ENCODE data around the gene ZBTB3.
A peak's percentile ranks its signal among the peaks of the same experiment; 100 is the strongest.

Gene ZBTB3

DNA sequence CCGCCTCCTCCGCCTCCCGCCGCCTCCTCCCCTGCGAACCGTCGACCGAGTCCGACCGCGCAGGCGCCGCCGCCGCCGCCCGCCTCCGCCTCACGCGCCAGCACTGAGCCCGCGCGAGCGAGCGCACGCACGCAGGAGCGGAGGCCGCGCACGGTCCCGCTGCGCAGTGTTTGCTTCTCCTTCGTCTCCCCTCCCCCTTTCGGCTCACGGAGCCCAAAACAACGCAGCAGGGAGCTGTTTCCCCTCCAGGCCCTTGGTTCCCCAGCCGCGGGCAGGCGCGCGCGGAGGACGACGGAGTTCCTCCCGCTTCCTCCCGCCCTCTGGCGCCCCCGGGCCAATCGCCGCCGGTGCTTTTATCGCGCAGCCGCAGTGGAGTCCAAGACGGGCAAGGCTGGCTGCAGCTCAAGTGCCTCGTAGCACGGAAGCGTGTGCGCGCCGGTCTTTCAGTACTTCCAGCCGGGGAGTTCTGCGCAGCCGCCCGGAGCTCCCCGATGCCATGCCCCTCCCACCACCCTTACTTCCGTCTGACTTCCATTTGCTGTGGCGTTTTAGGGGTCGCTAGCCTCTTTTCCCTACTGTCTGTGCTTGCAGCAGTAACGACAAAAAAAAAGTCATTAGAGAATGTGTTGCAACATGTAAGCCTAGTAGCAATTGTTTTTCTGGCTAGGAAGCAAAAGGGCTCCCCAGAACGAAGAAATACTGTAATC lies 26.6 kb downstream of the ZBTB3 start, which contains the start of gene HNRNPUL2 (continued):
- TF ChIP-seq, protein P1, sequence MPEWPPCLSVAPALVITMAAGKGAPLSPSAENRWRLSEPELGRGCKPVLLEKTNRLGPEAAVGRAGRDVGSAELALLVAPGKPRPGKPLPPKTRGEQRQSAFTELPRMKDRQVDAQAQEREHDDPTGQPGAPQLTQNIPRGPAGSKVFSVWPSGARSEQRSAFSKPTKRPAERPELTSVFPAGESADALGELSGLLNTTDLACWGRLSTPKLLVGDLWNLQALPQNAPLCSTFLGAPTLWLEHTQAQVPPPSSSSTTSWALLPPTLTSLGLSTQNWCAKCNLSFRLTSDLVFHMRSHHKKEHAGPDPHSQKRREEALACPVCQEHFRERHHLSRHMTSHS (tag by site-specific recombination; IDR thresholded peaks at IDR 0.05), result no peak
- no peak for TF ChIP-seq ZNF426 (tag by site-specific recombination; IDR thresholded peaks at IDR 0.05)
- TF ChIP-seq KLF1 (tag by site-specific recombination; IDR thresholded peaks at IDR 0.05), result peak; percentile 20; the same call in 1 of the 2 replicates
- peak; percentile 48 for TF ChIP-seq ZBTB8A (tag by site-specific recombination; IDR thresholded peaks at IDR 0.05)
- TF ChIP-seq ZNF776 (tag by site-specific recombination; IDR thresholded peaks at IDR 0.05; ENCODE audit: borderline replicate concordance), result peak; percentile 99
- TF ChIP-seq, protein P2, sequence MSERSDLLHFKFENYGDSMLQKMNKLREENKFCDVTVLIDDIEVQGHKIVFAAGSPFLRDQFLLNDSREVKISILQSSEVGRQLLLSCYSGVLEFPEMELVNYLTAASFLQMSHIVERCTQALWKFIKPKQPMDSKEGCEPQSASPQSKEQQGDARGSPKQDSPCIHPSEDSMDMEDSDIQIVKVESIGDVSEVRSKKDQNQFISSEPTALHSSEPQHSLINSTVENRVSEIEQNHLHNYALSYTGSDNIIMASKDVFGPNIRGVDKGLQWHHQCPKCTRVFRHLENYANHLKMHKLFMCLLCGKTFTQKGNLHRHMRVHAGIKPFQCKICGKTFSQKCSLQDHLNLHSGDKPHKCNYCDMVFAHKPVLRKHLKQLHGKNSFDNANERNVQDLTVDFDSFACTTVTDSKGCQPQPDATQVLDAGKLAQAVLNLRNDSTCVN (tag by site-specific recombination; optimal IDR thresholded peaks at IDR 0.05), result peak; percentile 90
- TF ChIP-seq ZNF48 (tag by site-specific recombination; IDR thresholded peaks at IDR 0.05), result no peak
- TF ChIP-seq, protein P3, sequence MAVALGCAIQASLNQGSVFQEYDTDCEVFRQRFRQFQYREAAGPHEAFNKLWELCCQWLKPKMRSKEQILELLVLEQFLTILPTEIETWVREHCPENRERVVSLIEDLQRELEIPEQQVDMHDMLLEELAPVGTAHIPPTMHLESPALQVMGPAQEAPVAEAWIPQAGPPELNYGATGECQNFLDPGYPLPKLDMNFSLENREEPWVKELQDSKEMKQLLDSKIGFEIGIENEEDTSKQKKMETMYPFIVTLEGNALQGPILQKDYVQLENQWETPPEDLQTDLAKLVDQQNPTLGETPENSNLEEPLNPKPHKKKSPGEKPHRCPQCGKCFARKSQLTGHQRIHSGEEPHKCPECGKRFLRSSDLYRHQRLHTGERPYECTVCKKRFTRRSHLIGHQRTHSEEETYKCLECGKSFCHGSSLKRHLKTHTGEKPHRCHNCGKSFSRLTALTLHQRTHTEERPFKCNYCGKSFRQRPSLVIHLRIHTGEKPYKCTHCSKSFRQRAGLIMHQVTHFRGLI (tag by site-specific recombination; IDR thresholded peaks at IDR 0.05), result no peak
- TF ChIP-seq OVOL3 (tag by site-specific recombination; IDR thresholded peaks at IDR 0.05), result no peak
- TF ChIP-seq, protein P4, sequence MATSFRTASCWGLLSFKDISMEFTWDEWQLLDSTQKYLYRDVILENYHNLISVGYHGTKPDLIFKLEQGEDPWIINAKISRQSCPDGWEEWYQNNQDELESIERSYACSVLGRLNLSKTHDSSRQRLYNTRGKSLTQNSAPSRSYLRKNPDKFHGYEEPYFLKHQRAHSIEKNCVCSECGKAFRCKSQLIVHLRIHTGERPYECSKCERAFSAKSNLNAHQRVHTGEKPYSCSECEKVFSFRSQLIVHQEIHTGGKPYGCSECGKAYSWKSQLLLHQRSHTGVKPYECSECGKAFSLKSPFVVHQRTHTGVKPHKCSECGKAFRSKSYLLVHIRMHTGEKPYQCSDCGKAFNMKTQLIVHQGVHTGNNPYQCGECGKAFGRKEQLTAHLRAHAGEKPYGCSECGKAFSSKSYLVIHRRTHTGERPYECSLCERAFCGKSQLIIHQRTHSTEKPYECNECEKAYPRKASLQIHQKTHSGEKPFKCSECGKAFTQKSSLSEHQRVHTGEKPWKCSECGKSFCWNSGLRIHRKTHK (tag by site-specific recombination; IDR thresholded peaks at IDR 0.05), result no peak
- peak; percentile 78 for TF ChIP-seq ZNF335 (tag by site-specific recombination; conservative IDR thresholded peaks at IDR 0.05)
- TF ChIP-seq ZNF777 (tag by site-specific recombination; IDR thresholded peaks at IDR 0.05; ENCODE audit: borderline replicate concordance), result no peak
- TF ChIP-seq ZNF433 (tag by site-specific recombination; IDR thresholded peaks at IDR 0.05; ENCODE audit: low read depth), result no peak
- no peak for TF ChIP-seq HOXA7 (CRISPR knock-in tag; IDR thresholded peaks at IDR 0.05; ENCODE audit: borderline replicate concordance)
- peak; percentile 66; the same call in 1 of the 2 replicates for TF ChIP-seq ZNF423 (tag by site-specific recombination; IDR thresholded peaks at IDR 0.05)
- TF ChIP-seq ZNF473 (tag by site-specific recombination; IDR thresholded peaks at IDR 0.05), result no peak
- TF ChIP-seq, protein P5, sequence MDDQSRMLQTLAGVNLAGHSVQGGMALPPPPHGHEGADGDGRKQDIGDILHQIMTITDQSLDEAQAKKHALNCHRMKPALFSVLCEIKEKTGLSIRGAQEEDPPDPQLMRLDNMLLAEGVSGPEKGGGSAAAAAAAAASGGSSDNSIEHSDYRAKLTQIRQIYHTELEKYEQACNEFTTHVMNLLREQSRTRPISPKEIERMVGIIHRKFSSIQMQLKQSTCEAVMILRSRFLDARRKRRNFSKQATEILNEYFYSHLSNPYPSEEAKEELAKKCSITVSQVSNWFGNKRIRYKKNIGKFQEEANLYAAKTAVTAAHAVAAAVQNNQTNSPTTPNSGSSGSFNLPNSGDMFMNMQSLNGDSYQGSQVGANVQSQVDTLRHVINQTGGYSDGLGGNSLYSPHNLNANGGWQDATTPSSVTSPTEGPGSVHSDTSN (CRISPR knock-in tag; IDR thresholded peaks at IDR 0.05), result no peak
- no peak for TF ChIP-seq SCRT1 (tag by site-specific recombination; IDR thresholded peaks at IDR 0.05; ENCODE audit: borderline replicate concordance)
- TF ChIP-seq YY2 (tag by site-specific recombination; IDR thresholded peaks at IDR 0.05), result no peak
- TF ChIP-seq ZNF214 (tag by site-specific recombination; IDR thresholded peaks at IDR 0.05; ENCODE audit: borderline replicate concordance), result no peak
- TF ChIP-seq ZNF791 (tag by site-specific recombination; IDR thresholded peaks at IDR 0.05), result no peak
- TF ChIP-seq ZNF830 (tag by site-specific recombination; IDR thresholded peaks at IDR 0.05; ENCODE audit: low read depth), result no peak
- peak; percentile 16; the same call in 1 of the 2 replicates for TF ChIP-seq KLF10 (tag by site-specific recombination; IDR thresholded peaks at IDR 0.05)
- no peak for TF ChIP-seq ZNF785 (tag by site-specific recombination; IDR thresholded peaks at IDR 0.05)
- no peak for TF ChIP-seq ZNF366 (tag by site-specific recombination; conservative IDR thresholded peaks at IDR 0.05)
- TF ChIP-seq GLIS1 (tag by site-specific recombination; IDR thresholded peaks at IDR 0.05), result peak; percentile 43; the same call in 1 of the 2 replicates
- TF ChIP-seq YY1 (tag by site-specific recombination; IDR thresholded peaks at IDR 0.05), result no peak
- TF ChIP-seq ZNF302 (tag by site-specific recombination; IDR thresholded peaks at IDR 0.05; ENCODE audit: low read depth), result no peak
- TF ChIP-seq, protein P6, sequence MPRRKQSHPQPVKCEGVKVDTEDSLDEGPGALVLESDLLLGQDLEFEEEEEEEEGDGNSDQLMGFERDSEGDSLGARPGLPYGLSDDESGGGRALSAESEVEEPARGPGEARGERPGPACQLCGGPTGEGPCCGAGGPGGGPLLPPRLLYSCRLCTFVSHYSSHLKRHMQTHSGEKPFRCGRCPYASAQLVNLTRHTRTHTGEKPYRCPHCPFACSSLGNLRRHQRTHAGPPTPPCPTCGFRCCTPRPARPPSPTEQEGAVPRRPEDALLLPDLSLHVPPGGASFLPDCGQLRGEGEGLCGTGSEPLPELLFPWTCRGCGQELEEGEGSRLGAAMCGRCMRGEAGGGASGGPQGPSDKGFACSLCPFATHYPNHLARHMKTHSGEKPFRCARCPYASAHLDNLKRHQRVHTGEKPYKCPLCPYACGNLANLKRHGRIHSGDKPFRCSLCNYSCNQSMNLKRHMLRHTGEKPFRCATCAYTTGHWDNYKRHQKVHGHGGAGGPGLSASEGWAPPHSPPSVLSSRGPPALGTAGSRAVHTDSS (tag by site-specific recombination; IDR thresholded peaks at IDR 0.05), result no peak
- TF ChIP-seq ZNF626 (tag by site-specific recombination; IDR thresholded peaks at IDR 0.05), result no peak
- no peak for TF ChIP-seq ZNF514 (tag by site-specific recombination; IDR thresholded peaks at IDR 0.05)
- TF ChIP-seq ZNF266 (tag by site-specific recombination; IDR thresholded peaks at IDR 0.05; ENCODE audit: low read depth), result no peak
- TF ChIP-seq GLI4 (tag by site-specific recombination; IDR thresholded peaks at IDR 0.05), result no peak
- TF ChIP-seq ZNF169 (tag by site-specific recombination; IDR thresholded peaks at IDR 0.05), result no peak

Measured in HEK293 (cell line).